ENCODE measurements around the gene IER5. TPM values are rescaled to one million over a fixed set of nuclear protein-coding genes. Genes with fewer than 3 reads are reported as not detected.

Gene IER5
- total RNA-seq, 4 donors from 2014 or later, result 4.9 to 9.9 (median 6.4) TPM

DNA sequence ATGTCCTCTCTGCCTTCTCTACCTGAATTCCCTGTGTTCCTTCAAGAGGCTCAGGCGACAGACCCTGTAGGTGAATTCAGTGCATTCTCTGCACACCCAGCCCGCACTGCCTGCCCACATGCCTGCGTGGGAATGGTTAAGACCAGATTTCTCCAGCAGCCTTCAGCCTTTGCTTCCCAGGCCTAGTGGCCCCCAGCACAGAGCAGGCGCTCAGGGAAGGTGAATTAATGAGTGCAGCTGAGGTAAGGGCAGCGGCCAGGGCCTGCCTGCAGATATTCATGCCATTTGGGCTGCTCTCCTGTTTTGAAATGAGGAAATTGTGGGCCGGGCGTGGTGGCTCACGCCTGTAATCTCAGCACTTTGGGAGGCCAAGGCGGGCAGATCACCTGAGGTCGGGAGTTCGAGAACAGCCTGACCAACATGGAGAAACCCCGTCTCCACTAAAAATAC lies 45.5 kb downstream of the IER5 start:
- TF ChIP-seq CTCF (IDR thresholded peaks at IDR 0.05; ENCODE audit: low read depth), result no peak

- TF ChIP-seq CTCF (IDR thresholded peaks at IDR 0.05; ENCODE audit: low read depth), result no peak
Measured at GRCh38 chr1:181134543-181135436, 46.3 kb downstream of the IER5 start.

GRCh38 chr1:181135437-181135731 lies 46.9 kb downstream of the IER5 start:
- TF ChIP-seq CTCF (IDR thresholded peaks at IDR 0.05; ENCODE audit: low read depth), result no peak

- no peak for TF ChIP-seq CTCF (IDR thresholded peaks at IDR 0.05; ENCODE audit: low read depth)
Measured at GRCh38 chr1:181135815-181136737, 47.6 kb downstream of the IER5 start.

- no peak for TF ChIP-seq CTCF (IDR thresholded peaks at IDR 0.05; ENCODE audit: low read depth)
Measured at GRCh38 chr1:181136738-181137122, 48.2 kb downstream of the IER5 start.

DNA sequence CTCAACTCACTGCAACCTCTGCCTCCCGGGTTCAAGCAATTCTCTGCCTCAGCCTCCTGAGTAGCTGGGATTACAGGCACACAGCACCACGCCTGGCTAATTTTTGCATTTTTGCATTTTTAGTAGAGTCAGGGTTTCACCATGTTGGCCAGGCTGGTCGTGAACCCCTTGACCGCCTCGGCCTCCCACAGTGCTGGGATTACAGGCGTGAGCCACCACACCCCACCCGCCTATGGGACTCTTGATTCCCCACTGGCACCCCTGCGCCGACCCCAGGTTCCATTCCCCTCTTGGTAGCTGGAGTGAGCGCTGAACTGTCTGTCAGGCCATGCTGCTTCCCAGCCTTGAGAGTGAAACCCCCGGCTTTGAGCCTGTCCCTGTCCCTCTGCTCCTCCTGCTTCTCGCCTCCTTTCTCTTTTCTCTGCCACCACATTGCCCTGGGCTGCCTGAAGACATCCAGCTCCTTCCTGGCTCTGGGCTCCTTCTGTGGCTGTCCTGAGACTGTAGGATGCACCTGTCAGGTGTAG lies 48.8 kb downstream of the IER5 start:
- TF ChIP-seq CTCF (IDR thresholded peaks at IDR 0.05; ENCODE audit: low read depth), result no peak

GRCh38 chr1:181139631-181140061 lies 51.1 kb downstream of the IER5 start:
- TF ChIP-seq CTCF (IDR thresholded peaks at IDR 0.05; ENCODE audit: low read depth), result no peak
